HepG2 (cell line): ENCODE data around the gene TBC1D22A. TPM values are rescaled to one million over a fixed set of nuclear protein-coding genes. Genes with fewer than 3 reads are reported as not detected.

ENCODE experiments used
- ATAC-seq: fragments of 200-7000 bp; cut with Tn5 transposase; 3 replicates; pipeline ENCODE4 v1.9.1; 2020; ENCODE audit warnings: mild to moderate bottlenecking, moderate library complexity
- BruUV-seq: library from RNA; stranded (reverse); fragments of 400-500 nt; replicated peaks from 2 replicates; lab custom pipeline; 2021; lab: Mats Ljungman, UMichigan
- CTCF ChIA-PET: fragments of 300-600 bp; formaldehyde crosslinking; extraction: SDS; loops from one replicate; lab custom pipeline; 2021; ENCODE audit warnings: low total read pairs, inconsistent platforms, low intra/inter-chr PET ratio; lab: Yijun Ruan, JAX
- POLR2A ChIA-PET: fragments of 350-600 bp; sonication (Branson Sonifier 250); formaldehyde crosslinking; loops from one replicate; lab custom pipeline; 2020; ENCODE audit warnings: antibody characterized with exemption, inconsistent platforms; lab: Yijun Ruan, JAX
- DNase-seq: peaks from one replicate; pipeline ENCODE4 v3.0.0-alpha.2; 2015; ENCODE audit warnings: low spot score
- FAIRE-seq: peaks from 3 replicates; lab custom pipeline; 2011; peaks lifted over from hg19 to GRCh38; lab: Jason Lieb, UNC
- H2AFZ ChIP-seq: one replicate; pipeline ENCODE4 v1.6.1; 2011; ENCODE audit warnings: low read length, inconsistent platforms
- H3K27ac ChIP-seq: fragments of 300-600 bp; 3 replicates; pipeline ENCODE4 v1.8.0; 2011; ENCODE audit warnings: mixed run types, mild to moderate bottlenecking, mixed read lengths, low read length, inconsistent platforms; ENCODE audit not compliant: insufficient read depth; ENCODE audit errors: extremely low read length
- H3K27me3 ChIP-seq, 2 experiments: fragments of 200-600 bp in 1 of 2; 2 replicates in 1 of 2; 3 replicates in 1 of 2; pipeline versions ENCODE4 v1.6.0 to v1.8.0; 2011; ENCODE audit warnings: low read length in 2 of 2, mild to moderate bottlenecking in 2 of 2, moderate library complexity in 2 of 2, inconsistent platforms in 1 of 2; ENCODE audit not compliant: insufficient read depth in 2 of 2, control insufficient read depth in 1 of 2
- H3K36me3 ChIP-seq, 2 experiments: fragments of 200-600 bp in 1 of 2; replicated peaks in 1 of 2; 2 replicates in 1 of 2; 3 replicates in 1 of 2; pipeline versions ENCODE4 v1.5.1 to v1.8.0; 2011; ENCODE audit warnings: low read length in 2 of 2, inconsistent platforms in 1 of 2; ENCODE audit not compliant: insufficient read depth in 2 of 2, control insufficient read depth in 1 of 2
- H3K4me1 ChIP-seq: 2 replicates; pipeline ENCODE4 v1.5.1; 2012; ENCODE audit warnings: low read length, inconsistent platforms; ENCODE audit not compliant: insufficient read depth
- H3K4me2 ChIP-seq: 2 replicates; pipeline ENCODE4 v1.6.0; 2011; ENCODE audit warnings: low read depth, low read length, inconsistent platforms
- H3K4me3 ChIP-seq, 3 experiments: fragments of 200-600 bp in 1 of 3; sonication (generic), shearing (Covaris generic) in 1 of 3; replicated peaks in 1 of 3; 2 replicates each; pipeline ENCODE4 v1.5.1; 2011 to 2016; ENCODE audit warnings: low read length in 3 of 3, inconsistent platforms in 2 of 3, low read depth in 2 of 3, mild to moderate bottlenecking in 2 of 3, control low read depth in 1 of 3, mixed read lengths in 1 of 3; ENCODE audit not compliant: insufficient read depth in 1 of 3
- H3K79me2 ChIP-seq: one replicate; pipeline ENCODE4 v1.6.1; 2011; ENCODE audit warnings: low read length, inconsistent platforms; ENCODE audit not compliant: insufficient read depth
- H3K9ac ChIP-seq: 2 replicates; pipeline ENCODE4 v1.6.0; 2011; ENCODE audit warnings: mild to moderate bottlenecking, low read depth, low read length, inconsistent platforms; ENCODE audit not compliant: insufficient read depth
- H3K9me3 ChIP-seq: 2 replicates; pipeline ENCODE4 v1.5.1; 2012; ENCODE audit warnings: mild to moderate bottlenecking, low read length
- H4K20me1 ChIP-seq: 2 replicates; pipeline ENCODE4 v1.6.0; 2011; ENCODE audit warnings: inconsistent platforms, mild to moderate bottlenecking, low read length, moderate library complexity; ENCODE audit not compliant: insufficient read depth
- ATF3 ChIP-seq: sonication (generic); formaldehyde crosslinking; IDR thresholded peaks from 2 replicates; pipeline ENCODE4 v1.4.0; 2020; ENCODE audit warnings: missing genetic modification reagents
- CHCHD3 ChIP-seq: sonication (generic); formaldehyde crosslinking; IDR thresholded peaks from 2 replicates; pipeline ENCODE4 v1.8.0; 2022; ENCODE audit warnings: mild to moderate bottlenecking, missing genetic modification reagents, moderate library complexity
- E2F1 ChIP-seq: sonication (generic); formaldehyde crosslinking; IDR thresholded peaks from 2 replicates; pipeline ENCODE4 v1.5.0; 2020; ENCODE audit warnings: missing genetic modification reagents
- EHMT2 ChIP-seq: fragments of 200-600 bp; sonication (generic); IDR thresholded peaks from 2 replicates; pipeline ENCODE4 v1.7.0; 2017; ENCODE audit warnings: antibody characterized with exemption, low read depth, low read length, borderline replicate concordance
- IRF2 ChIP-seq: IDR thresholded peaks from 2 replicates; pipeline ENCODE4 v1.6.1; 2018; ENCODE audit warnings: missing genetic modification reagents, missing compliant biosample characterization
- NR1H2 ChIP-seq: sonication (generic); formaldehyde crosslinking; IDR thresholded peaks from 2 replicates; pipeline ENCODE4 v1.8.1; 2022; ENCODE audit warnings: low read depth, missing genetic modification reagents, borderline replicate concordance
- PRDM10 ChIP-seq: sonication (generic); formaldehyde crosslinking; IDR thresholded peaks from 2 replicates; pipeline ENCODE4 v1.4.0; 2020; ENCODE audit warnings: low read depth, missing genetic modification reagents
- PRMT3 ChIP-seq: sonication (generic); formaldehyde crosslinking; IDR thresholded peaks from 2 replicates; pipeline ENCODE4 v1.8.1; 2022; ENCODE audit warnings: low read depth, mild to moderate bottlenecking, moderate library complexity, missing genetic modification reagents, borderline replicate concordance
- SMAD3 ChIP-seq: sonication (generic); formaldehyde crosslinking; IDR thresholded peaks from 2 replicates; pipeline ENCODE4 v1.4.0; 2020; ENCODE audit warnings: missing genetic modification reagents
- ZNF646 ChIP-seq: sonication (generic); formaldehyde crosslinking; IDR thresholded peaks from 2 replicates; pipeline ENCODE4 v1.9.0; 2021; ENCODE audit warnings: mild to moderate bottlenecking, missing genetic modification reagents
- WGBS: methylation state at CpG from one replicate; pipeline ENCODE4 v1.1.6; 2017; ENCODE audit warnings: low lambda C conversion rate; 5-methylcytosine and 5-hydroxymethylcytosine counted together
- in situ Hi-C: cut with HindIII; loops from 2 replicates; pipeline ENCODE4 v1.10.0; 2017; ENCODE audit warnings: low pct_unique_long_range_greater_than_20kb; ENCODE audit not compliant: extremely low pct_ligation_motif_present
- intact Hi-C: fragments of 100-400 bp; cut with micrococcal nuclease; formaldehyde crosslinking; loops from one replicate; pipeline ENCODE4 v1.10.0; 2022; ENCODE audit not compliant: unreplicated experiment
- polyA plus RNA-seq, 8 experiments: library from polyadenylated mRNA; depleted of rRNA in 3 of 8; stranded (reverse) in 7 of 8; unstranded in 1 of 8; fragments of >200 nt; fragmentation: Illumina TruSeq in 4 of 8; extraction: Trizol in 4 of 8; gene quantifications; 2 replicates each; pipeline versions ENCODE4 v1.2.1 to v1.2.3, GENCODE V29; 2011 to 2016; ENCODE audit warnings: low read depth in 4 of 8, missing spikeins in 1 of 8, mixed read lengths in 1 of 8; ENCODE audit not compliant: insufficient read depth in 1 of 8
- total RNA-seq, 5 experiments: library from RNA; depleted of rRNA; stranded (reverse); fragments of >200 nt; fragmentation: Illumina TruSeq; extraction: Trizol; gene quantifications; 2 replicates each; pipeline ENCODE4 v1.2.3, GENCODE V29; 2016; ENCODE audit warnings: low read depth in 1 of 5

TBC1D22A gene
- total and polyA plus RNA-seq, 2 of the 13 experiments (the other 11 are each of a cell fraction or from before 2014, with no cell fraction given): 17.3 to 18.0 TPM

GRCh38 chr22:46883092-46883910, 120.9 kb downstream of the TBC1D22A start (continued):
- TF ChIP-seq SMAD3 (CRISPR knock-in tag) (no peak), IRF2 (CRISPR knock-in tag) (no peak), E2F1 (CRISPR knock-in tag) (no peak)

- DNase-seq: no peak
- H3K4me3 ChIP-seq: no peak overlapping the region
- no peaks in the 10 kb centered on the region for H3K4me1 ChIP-seq
- H3K27me3 ChIP-seq: no peaks in the 10 kb centered on the region
- ChIA-PET POLR2A (no interaction called here), CTCF (no interaction called here)
- peaks cover 1% of the 10 kb centered on the region for H3K79me2 ChIP-seq
- 98% methylated on average over 8 of the region's 8 CpGs for WGBS
- no peak for ATAC-seq
- H3K27ac ChIP-seq: no peak overlapping the region
- H3K9me3 ChIP-seq: no peaks in the 10 kb centered on the region
- H4K20me1 ChIP-seq: no peaks in the 10 kb centered on the region
- no peak overlapping the region for H3K9ac ChIP-seq
- H3K4me2 ChIP-seq: no peak overlapping the region
- in situ Hi-C loops: no loop called here
- no peak overlapping the region for H2AFZ ChIP-seq
- H3K36me3 ChIP-seq: peaks cover 10 to 21% of the 10 kb centered on the region in 2 experiments
- intact Hi-C loops: no loop called here
- FAIRE-seq: no peak
- no TSS peak for BruUV-seq
- TF ChIP-seq CHCHD3 (CRISPR knock-in tag) (no peak), ATF3 (CRISPR knock-in tag) (no peak), PRDM10 (CRISPR knock-in tag) (no peak), EHMT2 (no peak), PRMT3 (no peak), ZNF646 (CRISPR knock-in tag) (no peak), NR1H2 (no peak)
Measured at GRCh38 chr22:46884365-46884764, 121.9 kb downstream of the TBC1D22A start.
